Measurements from ENCODE around the gene FBXO47. TPM values are rescaled to one million over a fixed set of nuclear protein-coding genes. Genes with fewer than 3 reads are reported as not detected.

The FBXO47 gene
- total and polyA plus RNA-seq, 9 of the 15 experiments (the other 6 are each of a cell fraction or from before 2014, with no cell fraction given), result not detected

DNA sequence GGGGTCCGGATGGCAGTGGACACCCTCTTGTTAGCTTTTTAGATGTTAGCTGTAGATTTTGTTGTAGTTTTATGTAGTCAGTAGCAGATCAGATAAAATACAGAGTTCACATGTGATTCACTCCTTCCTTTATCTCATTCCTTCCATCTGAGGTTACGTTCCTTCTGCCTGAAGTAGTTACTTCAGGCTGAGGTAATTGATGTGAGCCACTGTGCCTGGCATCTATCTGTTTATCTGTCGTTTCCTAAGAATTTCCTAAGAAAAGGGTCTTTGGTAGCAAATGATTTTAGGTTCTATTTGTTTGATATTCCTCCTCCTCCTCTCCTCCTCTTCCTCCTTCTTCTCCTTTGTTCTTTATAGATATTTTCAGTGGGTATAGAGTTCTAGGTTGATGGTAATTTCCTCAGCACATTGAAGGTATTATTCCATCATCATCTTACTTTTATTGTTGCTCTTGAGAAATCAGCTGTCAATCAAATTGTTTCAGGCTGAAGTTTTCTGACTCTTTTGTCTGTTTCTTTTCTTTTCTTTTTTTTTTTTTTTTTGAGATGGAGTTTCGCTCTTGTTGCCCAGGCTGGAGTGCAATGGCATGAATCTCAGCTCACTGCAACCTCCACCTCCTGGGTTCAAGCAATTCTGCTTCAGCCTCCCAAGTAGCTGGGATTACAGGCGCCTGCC is 29.6 kb upstream of the FBXO47 start (continued):
- TF ChIP-seq HDAC1 (IDR thresholded peaks at IDR 0.05) (0 out of 4 replicates have a peak, but pooled peaks of 1 of the 2 experiments have one; percentile 28), CTBP1 (IDR thresholded peaks at IDR 0.05; ENCODE audit: borderline replicate concordance) (no peak), LEF1 (IDR thresholded peaks at IDR 0.05) (0 out of 2 replicates have a peak, but pooled peaks have one; percentile 18), CBX5 (IDR thresholded peaks at IDR 0.05; ENCODE audit: borderline replicate concordance, low read depth) (peak; percentile 85; the same call in 1 of the 2 replicates), HLTF (IDR thresholded peaks at IDR 0.05) (no peak), ZNF384 (IDR thresholded peaks at IDR 0.05; ENCODE audit: low read depth, low read length) (peak; percentile 32; the same call in 1 of the 2 replicates)
- TF ChIP-seq, protein P1, sequence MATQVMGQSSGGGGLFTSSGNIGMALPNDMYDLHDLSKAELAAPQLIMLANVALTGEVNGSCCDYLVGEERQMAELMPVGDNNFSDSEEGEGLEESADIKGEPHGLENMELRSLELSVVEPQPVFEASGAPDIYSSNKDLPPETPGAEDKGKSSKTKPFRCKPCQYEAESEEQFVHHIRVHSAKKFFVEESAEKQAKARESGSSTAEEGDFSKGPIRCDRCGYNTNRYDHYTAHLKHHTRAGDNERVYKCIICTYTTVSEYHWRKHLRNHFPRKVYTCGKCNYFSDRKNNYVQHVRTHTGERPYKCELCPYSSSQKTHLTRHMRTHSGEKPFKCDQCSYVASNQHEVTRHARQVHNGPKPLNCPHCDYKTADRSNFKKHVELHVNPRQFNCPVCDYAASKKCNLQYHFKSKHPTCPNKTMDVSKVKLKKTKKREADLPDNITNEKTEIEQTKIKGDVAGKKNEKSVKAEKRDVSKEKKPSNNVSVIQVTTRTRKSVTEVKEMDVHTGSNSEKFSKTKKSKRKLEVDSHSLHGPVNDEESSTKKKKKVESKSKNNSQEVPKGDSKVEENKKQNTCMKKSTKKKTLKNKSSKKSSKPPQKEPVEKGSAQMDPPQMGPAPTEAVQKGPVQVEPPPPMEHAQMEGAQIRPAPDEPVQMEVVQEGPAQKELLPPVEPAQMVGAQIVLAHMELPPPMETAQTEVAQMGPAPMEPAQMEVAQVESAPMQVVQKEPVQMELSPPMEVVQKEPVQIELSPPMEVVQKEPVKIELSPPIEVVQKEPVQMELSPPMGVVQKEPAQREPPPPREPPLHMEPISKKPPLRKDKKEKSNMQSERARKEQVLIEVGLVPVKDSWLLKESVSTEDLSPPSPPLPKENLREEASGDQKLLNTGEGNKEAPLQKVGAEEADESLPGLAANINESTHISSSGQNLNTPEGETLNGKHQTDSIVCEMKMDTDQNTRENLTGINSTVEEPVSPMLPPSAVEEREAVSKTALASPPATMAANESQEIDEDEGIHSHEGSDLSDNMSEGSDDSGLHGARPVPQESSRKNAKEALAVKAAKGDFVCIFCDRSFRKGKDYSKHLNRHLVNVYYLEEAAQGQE (IDR thresholded peaks at IDR 0.05; ENCODE audit: borderline replicate concordance), result peak; percentile 12; the same call in 1 of the 2 replicates
- TF ChIP-seq, protein P1 (CRISPR knock-in tag; IDR thresholded peaks at IDR 0.05; ENCODE audit: low read depth), result no peak
- TF ChIP-seq, protein P2, sequence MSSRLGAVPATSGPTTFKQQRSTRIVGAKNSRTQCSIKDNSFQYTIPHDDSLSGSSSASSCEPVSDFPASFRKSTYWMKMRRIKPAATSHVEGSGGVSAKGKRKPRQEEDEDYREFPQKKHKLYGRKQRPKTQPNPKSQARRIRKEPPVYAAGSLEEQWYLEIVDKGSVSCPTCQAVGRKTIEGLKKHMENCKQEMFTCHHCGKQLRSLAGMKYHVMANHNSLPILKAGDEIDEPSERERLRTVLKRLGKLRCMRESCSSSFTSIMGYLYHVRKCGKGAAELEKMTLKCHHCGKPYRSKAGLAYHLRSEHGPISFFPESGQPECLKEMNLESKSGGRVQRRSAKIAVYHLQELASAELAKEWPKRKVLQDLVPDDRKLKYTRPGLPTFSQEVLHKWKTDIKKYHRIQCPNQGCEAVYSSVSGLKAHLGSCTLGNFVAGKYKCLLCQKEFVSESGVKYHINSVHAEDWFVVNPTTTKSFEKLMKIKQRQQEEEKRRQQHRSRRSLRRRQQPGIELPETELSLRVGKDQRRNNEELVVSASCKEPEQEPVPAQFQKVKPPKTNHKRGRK (tag; IDR thresholded peaks at IDR 0.05), result peak; percentile 69
- TF ChIP-seq, protein P3, sequence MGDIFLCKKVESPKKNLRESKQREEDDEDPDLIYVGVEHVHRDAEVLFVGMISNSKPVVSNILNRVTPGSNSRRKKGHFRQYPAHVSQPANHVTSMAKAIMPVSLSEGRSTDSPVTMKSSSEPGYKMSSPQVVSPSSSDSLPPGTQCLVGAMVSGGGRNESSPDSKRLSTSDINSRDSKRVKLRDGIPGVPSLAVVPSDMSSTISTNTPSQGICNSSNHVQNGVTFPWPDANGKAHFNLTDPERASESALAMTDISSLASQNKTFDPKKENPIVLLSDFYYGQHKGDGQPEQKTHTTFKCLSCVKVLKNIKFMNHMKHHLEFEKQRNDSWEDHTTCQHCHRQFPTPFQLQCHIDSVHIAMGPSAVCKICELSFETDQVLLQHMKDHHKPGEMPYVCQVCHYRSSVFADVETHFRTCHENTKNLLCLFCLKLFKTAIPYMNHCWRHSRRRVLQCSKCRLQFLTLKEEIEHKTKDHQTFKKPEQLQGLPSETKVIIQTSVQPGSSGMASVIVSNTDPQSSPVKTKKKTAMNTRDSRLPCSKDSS (IDR thresholded peaks at IDR 0.05; ENCODE audit: low read depth, partially characterized antibody), result peak; percentile 92
- TF ChIP-seq, protein P4, sequence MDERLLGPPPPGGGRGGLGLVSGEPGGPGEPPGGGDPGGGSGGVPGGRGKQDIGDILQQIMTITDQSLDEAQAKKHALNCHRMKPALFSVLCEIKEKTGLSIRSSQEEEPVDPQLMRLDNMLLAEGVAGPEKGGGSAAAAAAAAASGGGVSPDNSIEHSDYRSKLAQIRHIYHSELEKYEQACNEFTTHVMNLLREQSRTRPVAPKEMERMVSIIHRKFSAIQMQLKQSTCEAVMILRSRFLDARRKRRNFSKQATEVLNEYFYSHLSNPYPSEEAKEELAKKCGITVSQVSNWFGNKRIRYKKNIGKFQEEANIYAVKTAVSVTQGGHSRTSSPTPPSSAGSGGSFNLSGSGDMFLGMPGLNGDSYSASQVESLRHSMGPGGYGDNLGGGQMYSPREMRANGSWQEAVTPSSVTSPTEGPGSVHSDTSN (CRISPR knock-in tag; IDR thresholded peaks at IDR 0.05; ENCODE audit: low read depth), result 0 out of 2 replicates have a peak, but pooled peaks have one; percentile 33
- TF ChIP-seq, protein P4 (tag; conservative IDR thresholded peaks at IDR 0.05; ENCODE audit: low read depth), result peak; percentile 44; the same call in 1 of the 2 replicates

Measured in K562 (cell line).